HG02852 (cell line): ENCODE data around the gene SDHA.
"Not testable (repeated sequence)": the region's sequence is repeated elsewhere in the genome, so short reads cannot be mapped to it uniquely, and the experiment has no call there.

ENCODE experiments used
- ATAC-seq: cut with Tn5 transposase; IDR thresholded peaks from one replicate; pipeline ENCODE4 v1.9.1; 2021; ENCODE audit warnings: mild to moderate bottlenecking, moderate library complexity; ENCODE audit not compliant: unreplicated experiment

Gene SDHA

GRCh38 chr5:196350-196749 lies 21.8 kb upstream of the SDHA start:
- no peak for ATAC-seq

DNA sequence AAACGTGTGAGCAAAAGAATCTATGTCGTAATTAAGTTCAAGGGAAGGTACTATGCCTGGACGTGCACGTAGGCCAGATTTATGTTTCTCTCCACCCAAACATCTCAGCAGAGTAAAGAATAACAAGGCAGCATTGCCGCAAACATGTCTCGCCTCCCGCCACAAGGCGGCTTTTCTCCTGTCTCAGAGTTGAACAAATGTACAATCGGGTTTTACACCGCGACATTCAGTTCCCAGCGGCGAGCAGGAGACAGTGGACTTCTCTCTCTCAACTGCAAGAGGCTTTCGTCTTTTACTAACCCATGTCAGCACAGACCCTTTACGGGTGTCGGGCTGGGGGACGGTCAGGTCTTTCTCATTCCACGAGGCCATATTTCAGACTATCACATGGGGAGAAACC lies 21.1 kb upstream of the SDHA start:
- ATAC-seq: not testable (repeated sequence)

DNA sequence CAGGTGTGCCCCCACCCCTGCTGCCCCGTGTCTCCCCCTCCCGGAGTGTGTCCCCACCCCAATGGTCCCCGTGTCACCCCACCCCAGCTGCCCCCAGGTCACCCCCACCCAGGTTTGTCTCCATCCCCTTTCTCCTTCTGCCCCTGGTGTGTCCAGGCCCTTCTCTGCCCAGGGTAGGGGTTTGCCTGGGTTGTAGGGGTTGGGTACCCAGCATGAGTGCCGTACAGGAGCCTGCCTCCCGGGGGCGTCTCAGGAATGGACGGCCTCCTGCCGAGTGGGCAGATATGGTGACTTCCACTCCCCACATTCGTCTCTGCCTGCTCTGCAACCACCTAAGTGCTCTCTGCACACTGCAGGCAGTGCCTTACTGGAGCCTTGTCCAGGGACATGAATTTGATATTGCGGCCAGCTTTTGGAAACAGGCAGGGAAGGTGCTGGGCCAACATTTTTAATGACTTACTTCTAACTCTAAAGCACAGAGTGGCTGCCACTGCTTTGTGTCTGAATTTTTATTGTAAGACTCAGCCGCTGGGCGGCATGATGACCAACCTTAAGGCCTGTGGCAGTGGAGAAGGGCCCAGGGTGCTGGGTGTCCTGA lies 20.1 kb upstream of the SDHA start:
- ATAC-seq: no peak

GRCh38 chr5:198516-199196 lies 19.5 kb upstream of the SDHA start:
- no peak for ATAC-seq

GRCh38 chr5:199197-199949 lies 18.7 kb upstream of the SDHA start:
- no peak for ATAC-seq

- no peak for ATAC-seq
Observed at GRCh38 chr5:199950-200645, 18.0 kb upstream of the SDHA start.

DNA sequence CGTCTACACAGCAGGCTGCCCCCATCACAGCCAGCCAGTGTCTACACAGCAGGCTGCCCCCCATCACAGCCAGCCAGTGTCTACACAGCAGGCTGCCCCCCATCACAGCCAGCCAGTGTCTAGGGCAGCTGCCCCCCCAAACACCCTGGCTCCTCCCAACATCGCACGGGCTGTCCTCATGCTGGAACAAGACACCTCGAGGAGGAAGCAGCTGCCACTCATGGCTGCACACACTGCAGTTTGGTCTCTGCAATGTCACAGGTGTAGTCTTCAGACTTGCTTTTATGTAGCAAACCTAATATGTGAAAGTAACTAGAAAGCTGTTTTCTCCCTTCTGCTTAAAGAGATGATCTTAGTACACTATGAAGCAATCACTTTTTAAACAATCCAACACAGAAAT lies 17.1 kb upstream of the SDHA start:
- no peak for ATAC-seq

- no peak for ATAC-seq
Observed at GRCh38 chr5:201672-202071, 16.4 kb upstream of the SDHA start.

DNA sequence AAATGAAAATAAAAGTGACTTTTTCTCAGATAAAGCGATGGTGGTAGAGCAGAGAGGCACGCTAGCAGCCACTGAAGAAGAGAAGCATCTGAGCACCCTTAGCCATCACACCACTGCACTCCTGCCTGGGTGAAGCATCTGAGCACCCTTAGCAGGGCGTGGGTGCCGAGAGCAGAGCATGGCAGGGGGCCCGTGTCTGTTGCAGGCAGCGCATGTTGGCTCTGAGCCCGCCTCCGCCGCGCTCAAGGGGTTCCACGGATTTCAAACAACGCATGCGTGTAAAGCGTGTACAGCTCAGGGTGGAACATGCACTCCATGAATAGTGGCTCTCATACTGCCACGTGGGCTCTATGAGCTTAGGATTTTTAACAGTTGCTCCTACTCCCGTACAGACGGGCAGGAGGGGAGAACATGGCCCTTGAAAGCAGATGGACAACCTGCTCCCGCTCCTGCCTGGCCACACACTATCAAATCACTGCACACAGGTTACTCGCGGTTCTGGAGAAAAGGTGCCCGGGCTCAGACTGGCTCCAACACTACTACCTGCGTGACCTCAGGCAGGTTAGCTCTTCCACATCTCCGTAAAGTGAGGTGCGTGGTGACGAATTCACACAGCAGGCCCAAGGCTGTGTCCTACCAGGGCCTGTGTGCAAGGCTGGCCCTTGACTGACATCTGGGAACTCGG lies 14.7 kb upstream of the SDHA start:
- no peak for ATAC-seq

- no peak for ATAC-seq
Observed at GRCh38 chr5:204001-204400, 14.1 kb upstream of the SDHA start.

- ATAC-seq: no peak
Observed at GRCh38 chr5:204462-204861, 13.7 kb upstream of the SDHA start.

GRCh38 chr5:204966-205670 lies 13.0 kb upstream of the SDHA start:
- no peak for ATAC-seq

GRCh38 chr5:206406-206805 lies 11.7 kb upstream of the SDHA start:
- ATAC-seq: no peak

DNA sequence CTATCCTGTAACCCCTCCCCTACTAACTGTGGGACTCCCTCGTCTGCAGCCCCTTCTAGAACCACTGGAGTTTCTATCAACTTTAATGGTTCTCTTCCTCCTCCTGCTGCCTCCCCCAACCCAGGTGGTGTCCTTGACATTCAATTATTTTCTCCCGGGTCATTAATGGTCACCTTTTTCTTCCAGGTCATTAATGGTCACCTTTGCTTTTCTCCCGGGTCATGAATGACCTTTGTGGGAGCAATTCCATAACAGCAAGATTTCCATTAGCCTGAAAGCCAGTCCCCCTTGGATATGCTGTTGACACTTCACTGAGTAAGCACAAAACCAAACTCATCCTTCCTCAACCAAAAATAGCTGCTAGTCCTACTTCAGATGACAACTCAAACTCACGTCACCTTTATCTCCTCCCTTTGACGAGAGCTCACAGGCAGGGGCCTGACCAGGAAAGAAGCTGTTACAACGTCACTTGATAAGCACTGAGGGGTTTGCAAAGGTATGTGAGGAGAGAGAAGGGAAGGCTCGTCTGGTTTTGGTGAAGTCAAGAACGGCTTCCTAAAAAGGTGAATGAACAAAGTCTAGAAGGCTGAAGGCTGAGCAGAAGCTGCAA lies 11.1 kb upstream of the SDHA start:
- ATAC-seq: no peak

- ATAC-seq: no peak
Observed at GRCh38 chr5:207599-207998, 10.5 kb upstream of the SDHA start.

GRCh38 chr5:208449-209114 lies 9.5 kb upstream of the SDHA start:
- no peak for ATAC-seq

DNA sequence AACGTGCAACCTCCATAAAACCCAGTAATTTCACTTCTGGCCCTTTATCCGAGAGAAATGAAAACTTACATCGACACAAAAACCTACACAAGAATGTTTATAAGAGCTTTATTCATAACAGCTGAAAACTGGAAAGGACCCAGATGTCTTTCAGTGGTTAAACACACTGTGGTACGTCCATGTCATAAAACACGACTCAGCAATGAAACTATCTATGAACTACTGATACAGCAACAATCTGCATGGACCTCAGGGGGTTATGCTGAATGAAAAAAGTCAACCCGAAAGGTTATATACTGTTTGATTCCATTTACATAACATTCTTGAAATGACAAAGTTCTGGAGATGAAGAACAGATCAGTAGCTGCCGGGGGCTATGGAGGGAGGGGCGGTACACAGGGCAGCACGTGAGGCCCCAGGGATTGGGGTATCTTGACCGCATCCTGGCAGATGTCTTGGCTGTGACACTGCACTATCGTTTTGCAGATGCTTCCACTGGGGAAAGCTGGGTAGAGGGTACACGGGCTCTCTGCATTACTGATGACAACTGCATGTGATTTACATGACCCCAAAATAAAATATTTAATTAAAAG lies 4.2 kb upstream of the SDHA start:
- no peak for ATAC-seq

- not testable (repeated sequence) for ATAC-seq
Observed at GRCh38 chr5:215256-215655, 2.9 kb upstream of the SDHA start.

- ATAC-seq: not testable (repeated sequence)
Observed at GRCh38 chr5:216076-216475, 2.0 kb upstream of the SDHA start.
